GM18951 (cell line): ENCODE data around the gene DCC.

ENCODE experiments used
- POLR2A ChIP-seq: IDR thresholded peaks from 4 replicates; pipeline ENCODE4 v1.6.1; 2011; ENCODE audit warnings: mild to moderate bottlenecking; ENCODE audit not compliant: insufficient read length, insufficient read depth; ENCODE audit errors: extremely low read depth
- in situ Hi-C: fragments of 300-500 bp; cut with MboI; formaldehyde crosslinking; loops from one replicate; pipeline ENCODE4 v1.12.0; 2022; ENCODE audit warnings: low sequenced_read_pairs, mixed read lengths, inconsistent platforms; ENCODE audit not compliant: unreplicated experiment

DCC gene

GRCh38 chr18:52953387-52953786, 613.4 kb downstream of the DCC start:
- in situ Hi-C loops = no loop called here
- no peak for TF ChIP-seq POLR2A

DNA sequence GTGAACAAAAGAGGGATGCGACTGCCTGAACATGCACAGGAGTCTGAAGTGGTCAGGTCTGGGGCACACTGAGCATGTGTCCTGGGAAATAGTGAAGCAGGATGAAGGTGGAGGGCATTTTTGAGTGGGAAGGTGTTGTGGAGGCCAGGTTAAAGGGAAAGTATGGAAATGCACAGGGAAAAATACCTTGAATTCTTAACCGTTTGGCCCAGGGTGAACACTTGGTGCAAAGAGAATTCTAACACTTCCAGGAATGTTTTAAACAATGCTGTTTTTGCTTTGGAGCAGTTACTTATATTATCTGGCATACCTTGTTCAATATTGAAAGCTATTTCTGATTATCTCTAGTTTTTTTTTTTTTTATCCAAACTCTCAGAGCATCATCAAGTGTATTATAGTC, 623.5 kb downstream of the DCC start:
- no peak for TF ChIP-seq POLR2A
- in situ Hi-C loops = no loop called here

DNA sequence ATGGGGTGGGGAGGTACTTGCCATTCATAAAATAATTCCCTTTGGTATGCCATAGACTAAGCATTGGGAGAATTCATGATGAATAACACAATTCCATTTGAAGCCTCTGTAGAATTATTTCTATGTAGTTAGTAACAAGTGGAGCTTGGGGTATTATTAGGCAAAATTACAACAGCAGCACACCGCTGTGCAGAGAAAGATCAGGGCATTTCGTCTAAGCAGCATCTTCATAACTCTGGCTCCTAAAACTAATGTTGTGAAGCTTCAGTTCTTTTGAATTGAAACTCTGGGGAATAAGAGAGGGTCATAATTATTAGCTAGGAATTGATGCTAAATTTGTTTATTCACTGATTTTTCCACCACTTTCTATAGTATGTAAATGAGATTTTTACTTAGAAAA, 630.7 kb downstream of the DCC start:
- TF ChIP-seq POLR2A = no peak
- in situ Hi-C loops = no loop called here

- in situ Hi-C loops = no loop called here
- no peak for TF ChIP-seq POLR2A
Observed at GRCh38 chr18:52971097-52971496, 631.1 kb downstream of the DCC start.

GRCh38 chr18:52979892-52980291, 639.9 kb downstream of the DCC start:
- in situ Hi-C loops = no loop called here
- TF ChIP-seq POLR2A = no peak

DNA sequence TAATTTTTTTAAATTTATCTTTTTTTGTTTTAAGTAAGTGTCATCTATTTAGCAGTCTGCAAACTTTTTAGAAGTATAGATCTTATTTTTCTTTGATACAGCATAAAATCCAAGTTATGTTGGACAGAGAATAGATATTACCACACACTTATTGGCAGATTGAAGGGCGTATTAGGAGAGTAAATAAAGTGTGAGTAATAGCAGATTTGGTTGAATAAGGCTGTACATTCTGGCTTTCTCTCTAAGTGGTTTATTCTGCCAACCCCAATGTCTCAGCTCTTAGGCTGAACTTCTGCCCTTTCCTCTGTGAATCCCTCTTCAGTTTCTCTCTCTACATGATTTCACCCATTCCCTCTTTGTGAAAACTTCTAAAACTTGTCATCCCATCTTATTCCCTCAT, 651.2 kb downstream of the DCC start:
- no peak for TF ChIP-seq POLR2A
- in situ Hi-C loops = no loop called here

GRCh38 chr18:52992041-52992440, 652.0 kb downstream of the DCC start:
- in situ Hi-C loops = no loop called here
- no peak for TF ChIP-seq POLR2A

DNA sequence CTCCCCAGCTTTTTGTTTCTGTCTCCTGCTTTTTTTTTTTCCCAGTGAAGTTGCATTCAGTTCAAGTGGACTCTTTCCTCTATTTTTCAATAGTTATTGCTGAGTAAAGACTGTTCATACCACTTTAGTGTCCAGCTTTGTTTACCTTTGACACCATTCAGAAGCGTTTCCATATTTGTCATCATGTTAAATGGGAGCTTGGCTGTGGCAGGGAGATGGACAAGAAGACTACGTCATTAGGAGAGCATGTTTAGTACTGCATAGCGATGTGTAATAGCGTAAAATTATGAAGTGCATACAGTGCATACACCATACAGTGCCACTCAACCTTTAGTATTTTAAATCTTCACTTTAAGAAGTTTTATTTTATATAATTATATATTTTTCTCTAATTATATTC, 655.9 kb downstream of the DCC start:
- TF ChIP-seq POLR2A = no peak
- in situ Hi-C loops = no loop called here

DNA sequence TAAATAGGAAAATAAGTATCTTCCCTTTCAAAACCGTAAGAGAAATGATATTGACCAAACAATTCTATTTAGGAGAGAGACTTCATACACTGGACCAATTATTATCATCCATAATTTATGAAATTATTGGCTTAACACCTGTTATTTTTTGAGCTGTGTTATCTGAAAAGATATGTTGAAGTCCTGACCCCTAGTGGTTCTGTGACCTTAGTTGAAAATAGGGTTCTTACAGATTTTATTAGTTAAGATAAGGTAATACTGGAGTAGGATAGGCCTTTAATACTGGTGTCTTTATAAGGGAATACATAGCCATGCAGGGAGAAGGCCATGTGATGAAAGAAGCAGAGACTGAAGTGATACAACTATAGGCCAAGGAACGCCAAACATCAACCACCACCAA, 659.6 kb downstream of the DCC start:
- in situ Hi-C loops = no loop called here
- no peak for TF ChIP-seq POLR2A

DNA sequence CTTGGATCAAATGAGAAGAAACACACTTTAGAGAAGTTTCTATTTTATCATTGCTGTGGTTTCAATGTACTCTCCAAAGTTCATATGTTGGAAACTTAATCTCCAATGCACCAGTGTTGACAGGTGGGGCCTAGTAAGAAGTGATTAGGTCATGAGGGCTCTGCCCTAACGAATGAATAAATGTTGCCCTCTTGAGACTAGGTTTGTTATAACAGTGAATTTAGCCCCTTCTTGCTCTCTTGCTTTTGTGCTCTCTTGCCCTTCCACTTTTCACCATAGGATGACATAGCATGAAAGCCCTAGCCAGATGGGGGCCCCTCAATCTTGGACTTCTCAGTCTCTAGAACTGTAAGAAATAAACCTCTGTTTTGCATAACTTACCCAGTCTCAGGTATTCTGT, 664.8 kb downstream of the DCC start:
- in situ Hi-C loops = no loop called here
- no peak for TF ChIP-seq POLR2A

DNA sequence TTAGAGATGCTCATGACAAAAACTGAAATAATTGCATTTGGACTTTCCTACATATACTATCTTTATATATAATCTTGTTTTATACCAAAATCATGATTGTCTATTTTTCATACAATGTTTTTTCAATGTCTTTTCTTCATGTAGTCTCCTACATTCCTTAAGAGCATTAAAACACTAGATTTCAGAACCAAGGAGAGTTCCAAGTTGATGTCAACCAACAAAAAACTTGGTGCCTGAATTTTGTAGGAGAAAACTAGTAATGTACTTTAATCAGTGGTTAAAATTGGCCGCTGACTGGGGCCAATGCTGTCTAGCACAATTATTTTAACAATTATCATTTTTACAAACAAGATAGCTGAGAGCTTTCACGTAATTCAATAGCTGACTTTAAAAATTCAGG, 678.8 kb downstream of the DCC start:
- in situ Hi-C loops = no loop called here

GRCh38 chr18:53025247-53025646, 685.2 kb downstream of the DCC start:
- in situ Hi-C loops = no loop called here
- TF ChIP-seq POLR2A = no peak

More for the DNA sequence above, 678.8 kb downstream of the DCC start:
- no peak for TF ChIP-seq POLR2A

DNA sequence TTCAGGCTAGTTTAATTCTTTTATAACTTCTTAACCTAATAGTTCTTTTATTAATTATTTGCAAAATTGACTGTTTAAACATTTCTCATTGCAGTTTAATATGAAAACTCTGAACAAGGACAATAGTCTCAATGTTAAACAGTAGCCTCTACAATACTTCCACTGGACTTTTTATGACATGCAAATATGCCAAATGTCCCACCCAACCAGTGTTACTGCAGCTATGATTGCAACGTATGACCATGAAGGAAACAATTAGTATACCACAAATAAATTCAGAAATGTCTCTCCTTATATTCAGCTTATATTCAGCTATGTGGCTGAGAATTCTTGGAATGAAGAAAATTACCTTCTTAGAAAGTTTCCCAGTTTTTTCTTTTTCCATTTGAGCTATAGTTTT, 688.6 kb downstream of the DCC start:
- no peak for TF ChIP-seq POLR2A
- in situ Hi-C loops = no loop called here

- no peak for TF ChIP-seq POLR2A
- in situ Hi-C loops = no loop called here
Observed at GRCh38 chr18:53033128-53033527, 693.1 kb downstream of the DCC start.

DNA sequence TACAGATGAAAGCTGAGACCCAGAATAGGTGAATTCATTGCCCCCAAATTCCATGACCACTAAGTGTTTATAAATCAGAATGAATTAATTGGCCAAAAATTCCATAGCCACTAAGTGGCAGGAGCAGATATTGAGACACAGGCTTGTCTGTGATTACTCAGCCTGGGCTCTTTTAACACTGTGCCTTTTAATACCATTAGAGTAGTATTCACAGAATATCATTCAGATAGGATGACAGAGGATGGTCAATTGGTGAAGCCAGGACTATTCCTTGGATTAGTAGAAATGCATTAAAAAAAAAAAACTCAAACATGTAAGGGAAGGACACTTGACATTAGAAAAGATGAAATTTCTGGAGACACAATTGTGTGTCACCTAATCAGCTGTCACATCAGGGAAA, 698.6 kb downstream of the DCC start:
- in situ Hi-C loops = no loop called here
- no peak for TF ChIP-seq POLR2A
